Stimulated activated CD4-positive, alpha-beta T cell treated with anti-CD3 and anti-CD28 coated beads, Interleukin-4, amount 100 ng/mL, for 48 hours (primary cell): ENCODE measurements around the gene LONP2.

Experiments used
- DNase-seq, 2 donors: peaks; one replicate each; pipeline ENCODE4 v3.0.0-alpha.2; 2020; ENCODE audit warnings: low read depth in 2 of 2

Gene LONP2, protein sequence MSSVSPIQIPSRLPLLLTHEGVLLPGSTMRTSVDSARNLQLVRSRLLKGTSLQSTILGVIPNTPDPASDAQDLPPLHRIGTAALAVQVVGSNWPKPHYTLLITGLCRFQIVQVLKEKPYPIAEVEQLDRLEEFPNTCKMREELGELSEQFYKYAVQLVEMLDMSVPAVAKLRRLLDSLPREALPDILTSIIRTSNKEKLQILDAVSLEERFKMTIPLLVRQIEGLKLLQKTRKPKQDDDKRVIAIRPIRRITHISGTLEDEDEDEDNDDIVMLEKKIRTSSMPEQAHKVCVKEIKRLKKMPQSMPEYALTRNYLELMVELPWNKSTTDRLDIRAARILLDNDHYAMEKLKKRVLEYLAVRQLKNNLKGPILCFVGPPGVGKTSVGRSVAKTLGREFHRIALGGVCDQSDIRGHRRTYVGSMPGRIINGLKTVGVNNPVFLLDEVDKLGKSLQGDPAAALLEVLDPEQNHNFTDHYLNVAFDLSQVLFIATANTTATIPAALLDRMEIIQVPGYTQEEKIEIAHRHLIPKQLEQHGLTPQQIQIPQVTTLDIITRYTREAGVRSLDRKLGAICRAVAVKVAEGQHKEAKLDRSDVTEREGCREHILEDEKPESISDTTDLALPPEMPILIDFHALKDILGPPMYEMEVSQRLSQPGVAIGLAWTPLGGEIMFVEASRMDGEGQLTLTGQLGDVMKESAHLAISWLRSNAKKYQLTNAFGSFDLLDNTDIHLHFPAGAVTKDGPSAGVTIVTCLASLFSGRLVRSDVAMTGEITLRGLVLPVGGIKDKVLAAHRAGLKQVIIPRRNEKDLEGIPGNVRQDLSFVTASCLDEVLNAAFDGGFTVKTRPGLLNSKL

DNA sequence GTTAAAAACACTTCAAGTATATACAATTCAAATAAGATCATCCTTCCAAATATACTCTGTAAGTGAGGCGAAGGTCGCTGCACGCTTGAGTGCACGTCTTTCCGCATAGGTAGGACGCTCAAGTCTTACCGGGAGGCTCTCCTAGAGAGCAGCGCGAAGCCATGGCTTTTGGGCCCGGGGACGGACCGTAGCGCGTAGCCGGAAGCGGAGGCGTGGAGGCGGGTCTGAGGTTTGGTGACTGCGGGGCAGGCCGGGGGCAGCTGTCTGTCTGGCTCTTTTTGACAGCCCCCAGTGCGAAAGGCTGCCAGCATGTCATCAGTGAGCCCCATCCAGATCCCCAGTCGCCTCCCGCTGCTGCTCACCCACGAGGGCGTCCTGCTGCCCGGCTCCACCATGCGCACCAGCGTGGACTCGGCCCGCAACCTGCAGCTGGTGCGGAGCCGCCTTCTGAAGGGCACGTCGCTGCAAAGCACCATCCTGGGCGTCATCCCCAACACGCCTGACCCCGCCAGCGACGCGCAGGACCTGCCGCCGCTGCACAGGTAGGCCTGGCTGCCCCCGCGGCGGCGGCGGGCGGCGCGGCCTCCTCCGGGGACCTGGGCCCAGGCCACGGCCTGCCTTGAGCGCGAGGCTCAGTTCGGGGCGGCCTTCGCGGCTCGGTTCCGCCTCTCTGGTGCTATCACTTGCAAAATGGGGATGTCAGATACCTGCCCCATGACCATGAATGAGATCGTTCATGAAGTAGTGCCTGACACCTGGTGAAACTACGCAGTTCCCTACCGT, at the start of gene LONP2:
LONP2 (plus strand) TSS at position 221 of the 783 bp plus-strand sequence; CDS start at position 310, 89 bp downstream.
- DNase-seq, result peak; percentile 88 to 91

DNA sequence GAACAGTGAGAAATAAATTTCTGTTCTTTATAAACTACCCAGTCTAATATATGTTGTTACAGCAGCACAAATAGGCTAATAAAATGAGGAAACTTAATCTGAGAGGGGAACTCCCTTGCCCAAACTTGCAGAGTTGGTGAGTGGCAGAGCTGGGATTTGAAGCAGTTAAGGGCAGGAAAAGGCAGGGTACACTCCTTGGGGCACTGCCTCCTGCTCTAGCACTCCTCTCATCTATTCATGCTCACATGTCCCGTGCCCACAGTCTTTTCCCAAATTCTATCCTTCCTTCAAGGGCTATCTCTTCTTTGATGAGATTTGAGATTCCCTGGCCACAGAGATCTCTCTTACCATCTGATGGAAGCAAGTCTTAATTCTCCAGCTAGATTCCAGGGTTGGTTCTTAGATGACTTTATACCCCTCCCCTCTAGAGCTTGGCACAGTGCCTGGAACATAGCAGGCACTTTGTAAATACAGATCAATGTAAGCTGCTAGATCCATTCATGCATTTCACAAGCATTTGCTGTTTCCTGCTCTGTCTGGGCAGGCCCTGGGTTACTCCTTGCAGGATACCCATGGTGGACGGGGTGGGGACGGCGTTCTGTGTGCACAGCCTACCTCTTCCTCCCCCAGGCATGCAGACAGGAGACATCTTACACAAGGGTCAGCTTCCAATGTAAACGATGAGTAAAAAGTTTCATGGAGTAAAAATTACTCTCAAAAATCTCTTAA, 49.1 kb upstream of the LONP2 start:
- DNase-seq, result no peak

DNA sequence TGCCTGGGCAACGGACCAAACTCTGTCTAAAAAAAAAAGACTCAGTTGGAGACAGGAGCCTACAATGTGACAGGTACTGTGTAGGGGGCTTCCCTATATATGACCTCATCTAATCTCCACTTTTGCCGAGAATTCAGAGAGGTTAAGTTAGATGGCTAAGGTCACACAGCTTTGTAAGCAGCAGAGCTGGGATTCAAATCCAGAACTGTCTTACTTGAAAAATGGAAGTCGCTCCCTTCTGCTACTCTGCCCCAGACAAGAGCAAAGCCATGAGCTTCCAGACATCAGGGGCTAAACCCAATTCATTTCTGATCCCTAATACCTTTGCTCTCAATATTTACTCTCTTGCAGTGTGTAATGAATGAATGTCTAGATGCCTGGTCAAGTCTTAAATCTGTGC, 46.8 kb upstream of the LONP2 start:
- no peak for DNase-seq

DNA sequence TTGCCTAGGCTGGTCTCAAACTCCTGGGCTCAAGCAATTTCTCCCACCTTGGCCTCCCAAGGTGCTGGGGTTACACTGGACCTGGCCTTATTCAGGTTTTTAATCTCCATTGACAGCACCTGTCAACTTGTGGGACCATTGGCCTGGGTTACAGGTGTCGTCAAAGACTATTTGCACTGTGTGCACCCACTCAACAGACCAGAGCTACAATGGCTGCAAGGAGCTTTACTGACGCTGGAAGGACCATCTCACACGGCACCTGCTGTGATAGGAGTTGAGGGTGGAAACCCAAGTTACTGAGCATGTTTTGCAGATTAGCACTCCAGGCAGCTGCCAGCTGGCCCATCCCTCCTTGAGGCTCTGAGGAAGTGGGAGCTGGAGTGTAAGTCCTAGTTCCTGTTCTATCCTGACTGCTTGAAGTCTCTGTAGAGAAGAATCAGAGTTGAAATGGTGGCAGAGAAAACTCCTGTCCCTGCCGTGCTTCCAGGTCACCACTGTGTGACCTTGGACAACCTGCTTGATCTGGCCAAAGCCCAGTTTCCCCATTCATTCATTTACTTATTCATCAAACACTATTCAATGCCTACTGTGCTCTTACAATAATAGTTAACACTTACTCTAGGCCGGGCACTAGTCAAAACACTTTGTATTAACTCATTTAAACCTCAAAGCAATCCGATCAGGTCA, 42.4 kb upstream of the LONP2 start:
- DNase-seq, result no peak

DNA sequence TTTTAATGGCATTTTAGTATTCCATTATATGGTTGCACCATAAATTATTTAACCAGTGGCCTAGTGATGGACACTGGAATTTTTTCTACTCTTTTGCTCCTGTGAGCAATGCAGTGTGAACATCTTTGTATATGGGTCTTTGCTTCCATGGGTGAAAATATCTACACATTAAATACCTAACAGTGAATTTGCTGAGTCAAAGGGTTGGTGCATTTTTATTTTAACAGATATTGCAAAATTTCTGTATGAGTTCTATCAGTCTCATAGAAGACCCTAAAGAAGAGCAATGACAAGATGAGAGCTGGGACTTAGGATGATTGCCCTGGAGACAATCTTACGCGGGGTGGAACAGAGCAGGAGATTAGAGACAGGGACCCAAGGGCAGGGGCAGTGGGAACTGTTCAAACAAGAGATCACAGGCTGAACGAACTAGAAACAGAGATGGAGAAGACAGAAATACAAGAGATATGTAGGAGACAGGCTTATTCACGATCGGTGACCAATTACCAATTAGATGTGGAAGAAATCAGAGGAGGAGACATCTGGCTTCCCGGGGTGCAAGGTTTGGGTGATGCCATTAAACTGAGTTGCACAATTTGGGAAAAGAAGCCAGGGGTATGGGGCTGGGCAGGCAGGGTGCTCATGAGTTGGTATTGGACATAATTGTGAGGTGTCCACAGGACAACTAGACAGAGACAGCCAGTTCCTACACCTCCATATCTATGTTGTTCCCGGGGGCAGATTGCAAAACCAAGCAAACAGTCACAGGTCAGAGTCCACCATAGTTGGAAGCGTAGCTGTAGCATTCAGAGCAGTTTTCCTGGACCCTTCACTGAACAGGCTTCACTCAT, 39.9 kb upstream of the LONP2 start:
- no peak for DNase-seq

DNA sequence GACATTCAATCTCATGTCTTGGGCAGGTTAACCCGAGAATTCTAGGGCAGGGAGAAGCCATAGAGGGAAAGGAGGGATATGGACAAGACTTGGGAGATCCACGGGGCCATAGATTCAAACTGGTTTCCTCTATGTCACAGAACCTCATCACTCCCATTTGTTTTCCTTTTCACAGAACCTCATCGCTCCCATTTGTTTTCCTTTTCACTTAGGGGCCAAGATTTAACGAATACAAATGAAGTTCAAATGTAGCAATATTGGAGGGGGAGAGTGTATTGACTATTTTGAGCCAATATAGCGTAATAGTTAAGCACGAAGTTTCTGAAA, 39.3 kb upstream of the LONP2 start:
- no peak for DNase-seq

DNA sequence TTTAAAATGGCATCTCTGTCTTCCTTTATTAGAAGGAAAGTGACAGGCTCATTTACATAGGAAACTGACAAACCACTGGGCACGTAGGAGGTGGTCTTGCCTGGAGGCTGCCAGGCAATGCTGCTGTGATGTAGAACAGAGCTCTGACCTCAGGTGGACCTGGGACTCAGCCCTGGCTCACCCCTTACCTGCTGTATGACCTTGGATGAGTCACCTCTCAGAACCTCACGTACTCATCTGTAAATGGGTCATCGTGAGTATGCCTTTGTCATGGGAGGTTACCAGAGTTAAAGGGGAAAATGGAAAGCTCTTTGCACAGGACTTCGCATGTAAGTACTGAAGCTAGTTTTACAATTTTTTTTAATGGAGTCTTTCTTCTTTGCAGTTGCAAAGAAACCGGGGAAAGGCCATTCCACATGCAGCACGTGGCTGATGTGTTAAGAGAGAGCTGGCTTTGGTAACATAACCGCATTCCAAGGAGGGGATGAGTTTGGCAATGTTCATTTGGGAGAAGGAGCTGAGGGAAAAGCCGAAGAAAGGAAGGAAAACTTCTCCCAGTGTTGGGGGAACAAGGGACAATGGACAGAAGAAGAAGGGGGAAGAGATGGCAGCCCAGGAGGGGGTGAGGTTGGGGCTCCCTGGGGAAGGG, 37.4 kb upstream of the LONP2 start:
- DNase-seq, result no peak

DNA sequence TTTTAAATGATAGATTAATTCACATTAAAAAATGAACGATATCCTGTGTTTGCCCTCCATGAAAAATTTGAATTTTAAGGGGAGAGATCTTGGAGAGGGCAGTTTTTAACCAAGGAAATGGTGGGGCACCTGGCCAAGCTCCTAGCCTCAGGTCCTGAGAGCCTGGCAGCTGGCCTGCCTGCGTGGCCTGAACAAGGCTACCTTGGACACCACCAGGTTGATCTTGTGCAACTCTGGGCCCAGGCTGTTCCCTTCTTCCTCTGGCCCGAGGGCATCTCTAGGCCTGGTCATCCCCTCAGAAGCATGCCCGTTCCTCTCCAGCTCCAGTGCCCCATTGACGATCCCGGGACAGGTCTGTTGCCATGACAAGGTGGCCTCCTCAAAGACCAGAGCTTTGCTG, 33.4 kb upstream of the LONP2 start:
- no peak for DNase-seq

DNA sequence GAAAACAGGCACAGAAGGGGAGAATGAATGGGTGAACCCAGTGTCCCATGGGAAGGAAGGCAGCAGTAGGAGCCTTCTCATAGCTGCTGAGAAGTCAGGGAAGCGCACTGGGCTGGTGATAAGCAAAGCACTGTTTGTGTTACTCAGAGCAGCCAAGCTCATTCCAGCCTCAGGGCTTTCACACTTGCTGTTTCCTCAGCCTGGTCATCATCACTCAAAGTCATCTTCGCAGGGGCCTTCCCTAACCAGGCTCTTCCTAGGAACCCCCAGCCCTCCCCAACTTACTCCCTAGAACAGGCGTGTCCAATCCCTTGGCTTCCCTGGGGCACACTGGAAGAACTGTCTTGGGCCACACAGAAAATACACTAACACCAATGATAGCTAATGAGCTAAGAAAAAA, 32.1 kb upstream of the LONP2 start:
- no peak for DNase-seq

DNA sequence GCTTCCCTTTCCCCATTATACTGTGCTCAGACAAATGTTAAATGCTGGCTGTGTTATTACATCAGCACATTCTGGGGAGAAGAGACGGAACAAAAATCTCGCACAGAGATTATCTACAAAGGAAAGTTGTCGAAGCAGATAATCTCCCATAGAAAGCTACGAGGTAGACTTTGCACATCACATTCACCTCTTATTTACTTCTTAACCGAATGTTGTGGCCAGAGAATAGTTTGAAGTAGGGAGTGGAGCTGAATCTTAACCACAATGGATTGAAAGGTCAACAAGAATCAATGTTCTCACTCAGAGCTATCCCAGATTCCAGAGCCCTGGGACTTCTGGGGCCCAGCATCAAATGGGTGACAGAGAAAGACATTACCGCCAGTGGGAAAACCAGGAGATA, 28.4 kb upstream of the LONP2 start:
- no peak for DNase-seq

DNA sequence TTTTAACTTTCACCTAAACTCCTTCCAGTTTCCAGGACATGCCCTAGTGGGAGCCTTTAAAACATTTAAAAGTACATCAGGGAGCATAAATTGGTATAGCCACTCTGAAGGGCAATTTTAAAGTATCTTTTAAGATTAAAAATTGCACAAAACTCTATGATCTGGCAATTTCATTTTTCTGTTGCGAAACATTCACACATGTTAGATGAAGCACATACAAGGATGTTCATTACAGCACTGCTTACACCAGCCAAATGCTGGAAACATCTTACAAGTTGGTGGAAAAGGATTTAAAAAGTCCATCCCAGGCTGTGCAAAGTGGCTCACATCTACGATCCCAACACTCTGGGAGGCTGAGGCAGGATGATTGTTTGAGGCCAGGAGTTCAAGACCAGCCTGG, 26.4 kb upstream of the LONP2 start:
- DNase-seq, result no peak

DNA sequence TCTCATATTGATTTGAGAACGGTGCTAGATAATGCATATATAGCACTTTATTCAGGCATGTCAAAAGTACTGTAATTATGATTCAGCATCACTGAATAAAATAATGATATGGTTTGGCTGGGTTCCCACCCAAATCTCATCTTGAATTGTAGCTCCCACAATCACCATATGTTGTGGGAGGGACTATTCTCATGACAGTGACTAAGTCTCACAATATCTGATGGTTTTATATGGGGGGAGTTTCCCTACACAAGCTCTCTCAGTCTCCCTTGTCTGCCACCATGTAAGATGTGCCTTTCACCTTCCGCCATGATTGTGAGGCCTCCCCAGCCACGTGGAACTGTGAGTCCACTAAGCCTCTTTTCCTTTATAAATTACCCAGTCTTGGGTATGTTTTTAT, 25.6 kb upstream of the LONP2 start:
- no peak for DNase-seq

DNA sequence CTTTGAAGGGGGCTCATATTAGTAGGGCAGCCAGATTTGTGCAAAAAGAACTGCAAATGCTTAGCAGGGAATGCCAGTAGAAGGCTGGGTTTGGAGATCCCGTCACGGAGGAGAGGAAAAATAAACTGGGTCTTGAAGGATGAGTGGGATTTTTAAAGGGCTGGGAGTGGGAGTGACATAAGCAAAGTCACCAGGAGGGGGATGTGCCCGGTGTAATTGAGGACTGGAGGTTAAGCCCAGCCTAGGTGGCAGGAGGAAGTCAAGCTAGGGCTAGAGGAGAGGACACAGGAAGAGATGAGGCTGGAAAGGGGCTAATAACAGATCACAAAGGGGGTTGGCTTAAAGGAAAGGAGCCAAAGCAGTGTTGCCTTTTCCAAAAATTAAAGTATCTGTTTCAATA, 23.2 kb upstream of the LONP2 start:
- DNase-seq, result no peak

DNA sequence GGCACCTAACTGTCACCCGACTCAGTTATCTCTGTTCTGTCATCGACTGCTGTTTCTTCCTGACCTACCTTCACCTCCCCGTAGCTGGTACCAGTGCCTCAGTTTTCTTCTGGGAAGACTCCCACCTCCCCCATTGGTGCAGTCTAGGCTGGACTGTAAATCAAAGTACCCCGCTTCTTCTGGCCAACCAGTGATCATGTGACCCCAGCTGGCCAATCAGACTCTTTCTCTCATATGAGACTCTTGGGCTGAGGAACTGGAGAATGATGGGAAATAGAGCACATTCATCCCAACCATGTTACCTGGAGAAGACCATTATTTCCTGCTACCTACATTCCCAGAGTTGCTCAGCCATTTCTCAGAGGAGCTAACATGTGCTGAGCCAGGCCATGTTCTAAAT, 20.6 kb upstream of the LONP2 start:
- DNase-seq, result no peak

DNA sequence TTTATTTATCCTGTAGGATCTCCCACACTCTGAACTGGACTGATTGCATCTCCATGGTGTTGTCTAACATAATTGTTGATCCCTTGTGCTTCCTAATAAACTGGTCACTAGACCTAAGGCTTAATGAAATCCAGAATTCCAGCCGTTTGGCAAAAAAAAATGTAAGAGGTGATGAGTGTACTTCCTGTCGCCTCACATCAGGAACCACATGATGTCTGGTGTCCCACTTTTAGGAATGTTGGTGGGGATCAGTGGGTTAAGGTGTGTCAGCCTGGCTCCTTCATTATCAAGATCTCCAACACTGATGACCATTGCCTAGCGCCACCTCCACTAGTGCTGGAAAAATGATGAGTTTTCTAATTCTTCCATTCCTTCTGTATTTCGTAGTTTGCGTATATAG, 18.6 kb upstream of the LONP2 start:
- no peak for DNase-seq

DNA sequence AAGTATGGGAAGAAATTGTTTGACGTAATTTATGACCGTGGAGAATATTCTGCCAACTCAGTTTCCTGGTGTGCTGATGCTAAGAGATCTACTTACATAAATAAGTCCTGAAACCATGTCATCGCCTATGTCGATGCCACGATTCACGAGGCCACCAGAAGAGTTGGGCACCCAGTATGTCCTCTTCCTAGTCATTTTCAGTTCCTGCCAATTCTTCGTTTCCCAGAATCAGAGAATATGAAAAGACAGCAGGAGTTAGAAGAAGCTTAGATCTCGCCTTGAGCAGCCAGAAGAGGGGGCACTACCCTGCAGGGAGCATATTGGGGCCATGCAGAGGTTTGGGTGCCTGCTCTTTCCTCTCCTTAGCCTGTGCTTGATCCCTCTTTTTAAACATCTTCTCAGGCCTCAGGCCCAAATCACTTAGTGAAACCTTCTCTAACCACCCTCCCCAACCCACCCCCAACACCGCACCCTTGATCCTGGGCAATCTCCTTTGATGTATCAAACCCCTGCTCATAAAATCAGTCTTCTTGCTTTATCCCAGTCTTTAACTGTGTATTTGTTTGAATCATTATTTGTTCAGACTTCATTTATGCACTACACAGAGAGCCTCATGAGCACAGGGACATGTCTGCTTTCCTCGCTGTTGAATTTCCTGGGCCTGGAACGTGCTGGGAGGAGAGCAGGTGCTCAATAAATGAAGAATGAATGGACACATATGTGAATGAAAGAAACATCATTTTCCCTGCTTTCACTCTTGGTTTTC, 12.2 kb upstream of the LONP2 start:
- peak; percentile 21 to 26 for DNase-seq

DNA sequence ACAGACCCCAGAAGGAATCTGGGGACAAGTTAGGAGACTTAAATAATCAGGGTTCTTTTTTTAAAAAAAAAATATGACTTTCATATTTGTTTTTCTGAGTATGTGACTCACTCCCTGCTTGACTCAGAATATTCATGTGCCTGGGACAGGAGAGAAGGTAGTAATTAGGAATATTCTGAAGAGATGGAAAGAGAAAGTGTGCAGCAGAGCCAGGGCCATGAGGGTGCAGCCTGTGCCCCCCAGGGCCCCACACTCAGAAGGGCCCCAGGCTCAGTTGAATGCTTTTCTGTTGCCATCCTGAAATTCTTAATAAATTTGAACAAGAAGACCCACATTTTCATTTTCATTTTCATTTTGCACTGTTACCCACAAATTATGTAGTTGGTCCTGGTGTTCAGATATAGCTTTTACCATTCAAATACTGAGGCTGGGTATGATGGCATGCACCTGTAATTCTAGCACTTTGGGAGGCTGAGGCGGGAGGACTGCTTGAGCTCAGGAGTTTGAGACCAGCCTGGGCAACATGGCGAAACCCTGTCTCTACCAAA, 11.5 kb upstream of the LONP2 start:
- no peak for DNase-seq

DNA sequence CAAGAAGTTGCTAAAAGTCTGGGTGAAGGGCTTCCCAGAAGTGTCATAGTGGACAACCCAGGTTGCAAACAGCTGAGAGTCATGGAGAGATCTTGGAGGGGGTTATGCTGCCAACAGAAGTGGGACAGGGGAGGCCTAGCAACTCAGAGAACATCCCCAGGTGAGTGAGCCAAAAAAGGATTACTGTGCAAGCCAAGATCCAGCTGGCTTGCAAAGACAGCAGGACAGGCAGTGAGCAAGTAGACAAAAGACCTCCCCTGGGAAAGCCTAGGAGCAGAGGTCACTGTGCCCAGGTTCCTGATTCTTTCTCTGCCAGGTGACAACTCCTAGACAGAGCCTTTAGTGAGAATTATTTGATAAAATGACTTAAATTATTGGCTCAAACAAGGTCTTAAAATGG, 9.5 kb upstream of the LONP2 start:
- no peak for DNase-seq
